GM23338 (cell line): Measurements from ENCODE around the gene GADD45B.

Experiments
- CTCF ChIP-seq, 2 experiments: fragments of 200-600 bp in 1 of 2; sonication (generic) in 1 of 2; conservative IDR thresholded peaks; 2 replicates each; pipeline versions ENCODE4 v1.5.1 to v1.6.1; 2016 to 2017; ENCODE audit warnings: antibody characterized with exemption in 2 of 2, low read depth in 2 of 2, mild to moderate bottlenecking in 2 of 2, moderate library complexity in 1 of 2
- EZH2phosphoT487 ChIP-seq: fragments of 200-600 bp; sonication (generic); IDR thresholded peaks from one replicate; pipeline ENCODE4 v1.8.1; 2018; ENCODE audit warnings: antibody characterized with exemption; ENCODE audit not compliant: unreplicated experiment

- TF ChIP-seq CTCF (conservative IDR thresholded peaks at IDR 0.05; ENCODE audit: low read depth in 2 of 2) (no peak), EZH2phosphoT487 (no peak)
These were observed 48.3 kb upstream of the GADD45B start, which contains the start of gene TIMM13 for GRCh38 chr19:2427429-2428320.
